Liver (tissue), 9 donors: ENCODE data around the gene INTS6. TPM values are rescaled to one million over a fixed set of nuclear protein-coding genes. Genes with fewer than 3 reads are reported as not detected.

Experiments
- DNase-seq: peaks from one replicate; pipeline ENCODE4 v3.0.0-alpha.2; 2017; ENCODE audit warnings: low spot score
- H3K27ac ChIP-seq, 2 donors: one replicate each; pipeline ENCODE4 v1.7.0; 2013; ENCODE audit warnings: inconsistent platforms in 2 of 2, low read length in 2 of 2, control low read depth in 1 of 2, low read depth in 1 of 2, mild to moderate bottlenecking in 1 of 2
- H3K27me3 ChIP-seq, 4 donors: one replicate each; pipeline versions ENCODE4 v1.6.1 to v1.7.0; 2013; ENCODE audit warnings: low read length in 3 of 4, inconsistent platforms in 1 of 4, mild to moderate bottlenecking in 1 of 4, moderate library complexity in 1 of 4; ENCODE audit not compliant: control insufficient read depth in 4 of 4, insufficient read depth in 4 of 4
- H3K36me3 ChIP-seq, 4 donors: one replicate each; pipeline versions ENCODE4 v1.6.1 to v1.7.0; 2013; ENCODE audit warnings: low read length in 3 of 4, mild to moderate bottlenecking in 3 of 4, low read depth in 1 of 4, moderate library complexity in 1 of 4; ENCODE audit not compliant: control insufficient read depth in 4 of 4, insufficient read depth in 3 of 4
- H3K4me1 ChIP-seq, 4 donors: one replicate each; pipeline versions ENCODE4 v1.6.1 to v1.7.0; 2013; ENCODE audit warnings: low read length in 3 of 4, mild to moderate bottlenecking in 3 of 4, moderate library complexity in 1 of 4; ENCODE audit not compliant: control insufficient read depth in 4 of 4, insufficient read depth in 4 of 4
- H3K4me3 ChIP-seq, 3 donors: one replicate each; pipeline versions ENCODE4 v1.6.1 to v1.7.0; 2013; ENCODE audit warnings: low read length in 3 of 3, control low read depth in 1 of 3, low read depth in 1 of 3, mild to moderate bottlenecking in 1 of 3
- H3K9ac ChIP-seq, 2 donors: one replicate each; pipeline ENCODE4 v1.7.0; 2013; ENCODE audit warnings: low read length in 2 of 2, mild to moderate bottlenecking in 2 of 2, moderate library complexity in 2 of 2, control low read depth in 1 of 2, low read depth in 1 of 2
- H3K9me3 ChIP-seq, 4 donors: one replicate each; pipeline versions ENCODE4 v1.6.1 to v1.7.0; 2013; ENCODE audit warnings: low read length in 3 of 4; ENCODE audit not compliant: control insufficient read depth in 4 of 4
- EGR1 ChIP-seq, 2 donors: IDR thresholded peaks; 2 replicates each; pipeline ENCODE4 v1.6.1; 2016 to 2018; ENCODE audit warnings: antibody characterized with exemption in 2 of 2, low read depth in 2 of 2
- GABPA ChIP-seq, 2 donors: IDR thresholded peaks in 1 of 2; conservative IDR thresholded peaks in 1 of 2; 2 replicates each; pipeline ENCODE4 v1.6.1; 2016; ENCODE audit warnings: antibody characterized with exemption in 2 of 2, mild to moderate bottlenecking in 1 of 2, moderate library complexity in 1 of 2
- HNF4A ChIP-seq, 2 donors: conservative IDR thresholded peaks; 2 replicates each; pipeline ENCODE4 v1.6.1; 2016; ENCODE audit warnings: antibody characterized with exemption in 2 of 2, mild to moderate bottlenecking in 2 of 2
- HNF4G ChIP-seq: IDR thresholded peaks from 2 replicates; pipeline ENCODE4 v1.6.1; 2016; ENCODE audit warnings: antibody characterized with exemption
- NR2F2 ChIP-seq: IDR thresholded peaks from 2 replicates; pipeline ENCODE4 v1.6.1; 2016; ENCODE audit warnings: antibody characterized with exemption
- RXRA ChIP-seq, 2 donors: IDR thresholded peaks; 2 replicates each; pipeline ENCODE4 v1.6.1; 2017 to 2018; ENCODE audit warnings: antibody characterized with exemption in 2 of 2, mild to moderate bottlenecking in 1 of 2
- SP1 ChIP-seq: IDR thresholded peaks from 2 replicates; pipeline ENCODE4 v1.6.1; 2018; ENCODE audit warnings: antibody characterized with exemption, mild to moderate bottlenecking
- YY1 ChIP-seq: IDR thresholded peaks from 2 replicates; pipeline ENCODE4 v1.6.1; 2016; ENCODE audit warnings: antibody characterized with exemption, mild to moderate bottlenecking
- WGBS: extraction: QIAGEN DNeasy Blood & Tissue Kit; methylation state at CpG from one replicate; pipeline ENCODE4 v1.1.7; 2013; 5-methylcytosine and 5-hydroxymethylcytosine counted together
- polyA plus RNA-seq, 2 donors: library from polyadenylated mRNA; stranded (reverse) in 1 of 2; unstranded in 1 of 2; fragments of 200-250 nt in 1 of 2; fragments of >200 nt in 1 of 2; fragmentation: Nextera tagmentation in 1 of 2; extraction: Ambion mirVana in 1 of 2; gene quantifications; one replicate each; pipeline versions ENCODE4 v1.2.1 to v1.2.3, GENCODE V29; 2013 to 2015
- total RNA-seq, 2 donors: library from RNA; depleted of rRNA; stranded (reverse); fragments of >200 nt; gene quantifications; one replicate each; pipeline ENCODE4 v1.2.3, GENCODE V29; 2014
- TF ChIP-seq, protein P1 (sequence below): IDR thresholded peaks from 2 replicates; pipeline ENCODE4 v1.6.1; 2016; ENCODE audit warnings: antibody characterized with exemption, mild to moderate bottlenecking
- TF ChIP-seq, protein P2 (sequence below): IDR thresholded peaks from 2 replicates; pipeline ENCODE4 v1.6.1; 2016; ENCODE audit warnings: antibody characterized with exemption
- TF ChIP-seq, protein P3 (sequence below): IDR thresholded peaks from 2 replicates; pipeline ENCODE4 v1.6.1; 2016; ENCODE audit warnings: antibody characterized with exemption
- donor health status: healthy.
- donor health status: healthy.
- donor health status: healthy.
- donor health status: healthy.
- donor health status: healthy.

Gene INTS6
- total and polyA plus RNA-seq, 4 donors = 11.4 to 61.4 (median 18.8) TPM

GRCh38 chr13:51475727-51476501 lies 23.1 kb upstream of the INTS6 start:
- DNase-seq = no peak
- Histone ChIP-seq H3K27ac (peak overlapping the region; percentile 3 to 72), H3K9me3 (no peaks in the 10 kb centered on the region), H3K36me3 (no peaks in the 10 kb centered on the region), H3K4me3 (no peak overlapping the region), H3K27me3 (no peaks in the 10 kb centered on the region), H3K9ac (peak overlapping the region; percentile 37 to 56), H3K4me1 (peaks cover 0 to 31% (median 18%) of the 10 kb centered on the region in 4 donors)
- 66% methylated on average over 2 of the region's 2 CpGs for WGBS
- TF ChIP-seq YY1 = no peak

DNA sequence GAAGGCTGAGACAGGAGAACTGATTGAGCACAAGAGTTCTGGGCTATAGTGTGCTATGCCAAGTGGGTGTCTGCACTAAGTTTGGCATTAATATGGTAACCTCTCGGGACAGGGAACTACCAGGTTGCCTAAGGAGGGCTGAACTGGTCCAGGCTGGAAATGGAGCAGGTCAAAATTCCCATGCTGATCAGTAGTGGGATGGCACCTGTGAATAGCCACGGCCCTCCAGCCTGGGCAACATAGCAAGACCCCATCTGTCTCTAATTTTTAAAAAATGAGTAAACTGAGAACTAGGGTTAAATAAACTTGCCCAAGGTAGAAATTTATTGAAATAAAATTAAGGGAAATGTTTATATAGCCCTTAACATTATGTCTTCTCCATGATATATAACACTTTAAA lies 17.0 kb upstream of the INTS6 start:
- Histone ChIP-seq H3K36me3 (no peaks in the 10 kb centered on the region), H3K27me3 (no peaks in the 10 kb centered on the region), H3K4me1 (no peaks in the 10 kb centered on the region), H3K27ac (no peak overlapping the region), H3K9me3 (no peaks in the 10 kb centered on the region), H3K9ac (no peak overlapping the region), H3K4me3 (no peak overlapping the region)
- TF ChIP-seq, protein P1, sequence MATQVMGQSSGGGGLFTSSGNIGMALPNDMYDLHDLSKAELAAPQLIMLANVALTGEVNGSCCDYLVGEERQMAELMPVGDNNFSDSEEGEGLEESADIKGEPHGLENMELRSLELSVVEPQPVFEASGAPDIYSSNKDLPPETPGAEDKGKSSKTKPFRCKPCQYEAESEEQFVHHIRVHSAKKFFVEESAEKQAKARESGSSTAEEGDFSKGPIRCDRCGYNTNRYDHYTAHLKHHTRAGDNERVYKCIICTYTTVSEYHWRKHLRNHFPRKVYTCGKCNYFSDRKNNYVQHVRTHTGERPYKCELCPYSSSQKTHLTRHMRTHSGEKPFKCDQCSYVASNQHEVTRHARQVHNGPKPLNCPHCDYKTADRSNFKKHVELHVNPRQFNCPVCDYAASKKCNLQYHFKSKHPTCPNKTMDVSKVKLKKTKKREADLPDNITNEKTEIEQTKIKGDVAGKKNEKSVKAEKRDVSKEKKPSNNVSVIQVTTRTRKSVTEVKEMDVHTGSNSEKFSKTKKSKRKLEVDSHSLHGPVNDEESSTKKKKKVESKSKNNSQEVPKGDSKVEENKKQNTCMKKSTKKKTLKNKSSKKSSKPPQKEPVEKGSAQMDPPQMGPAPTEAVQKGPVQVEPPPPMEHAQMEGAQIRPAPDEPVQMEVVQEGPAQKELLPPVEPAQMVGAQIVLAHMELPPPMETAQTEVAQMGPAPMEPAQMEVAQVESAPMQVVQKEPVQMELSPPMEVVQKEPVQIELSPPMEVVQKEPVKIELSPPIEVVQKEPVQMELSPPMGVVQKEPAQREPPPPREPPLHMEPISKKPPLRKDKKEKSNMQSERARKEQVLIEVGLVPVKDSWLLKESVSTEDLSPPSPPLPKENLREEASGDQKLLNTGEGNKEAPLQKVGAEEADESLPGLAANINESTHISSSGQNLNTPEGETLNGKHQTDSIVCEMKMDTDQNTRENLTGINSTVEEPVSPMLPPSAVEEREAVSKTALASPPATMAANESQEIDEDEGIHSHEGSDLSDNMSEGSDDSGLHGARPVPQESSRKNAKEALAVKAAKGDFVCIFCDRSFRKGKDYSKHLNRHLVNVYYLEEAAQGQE = no peak
- TF ChIP-seq HNF4G (no peak), GABPA (IDR thresholded peaks at IDR 0.05 in 1 of 2, conservative IDR thresholded peaks at IDR 0.05 in 1 of 2) (no peak), SP1 (no peak), YY1 (no peak), HNF4A (conservative IDR thresholded peaks at IDR 0.05) (no peak), EGR1 (IDR thresholded peaks at IDR 0.05; ENCODE audit: low read depth in 2 of 2) (no peak), RXRA (IDR thresholded peaks at IDR 0.05) (no peak), NR2F2 (no peak)
- TF ChIP-seq, protein P2, sequence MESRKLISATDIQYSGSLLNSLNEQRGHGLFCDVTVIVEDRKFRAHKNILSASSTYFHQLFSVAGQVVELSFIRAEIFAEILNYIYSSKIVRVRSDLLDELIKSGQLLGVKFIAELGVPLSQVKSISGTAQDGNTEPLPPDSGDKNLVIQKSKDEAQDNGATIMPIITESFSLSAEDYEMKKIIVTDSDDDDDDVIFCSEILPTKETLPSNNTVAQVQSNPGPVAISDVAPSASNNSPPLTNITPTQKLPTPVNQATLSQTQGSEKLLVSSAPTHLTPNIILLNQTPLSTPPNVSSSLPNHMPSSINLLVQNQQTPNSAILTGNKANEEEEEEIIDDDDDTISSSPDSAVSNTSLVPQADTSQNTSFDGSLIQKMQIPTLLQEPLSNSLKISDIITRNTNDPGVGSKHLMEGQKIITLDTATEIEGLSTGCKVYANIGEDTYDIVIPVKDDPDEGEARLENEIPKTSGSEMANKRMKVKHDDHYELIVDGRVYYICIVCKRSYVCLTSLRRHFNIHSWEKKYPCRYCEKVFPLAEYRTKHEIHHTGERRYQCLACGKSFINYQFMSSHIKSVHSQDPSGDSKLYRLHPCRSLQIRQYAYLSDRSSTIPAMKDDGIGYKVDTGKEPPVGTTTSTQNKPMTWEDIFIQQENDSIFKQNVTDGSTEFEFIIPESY = no peak
- TF ChIP-seq, protein P3, sequence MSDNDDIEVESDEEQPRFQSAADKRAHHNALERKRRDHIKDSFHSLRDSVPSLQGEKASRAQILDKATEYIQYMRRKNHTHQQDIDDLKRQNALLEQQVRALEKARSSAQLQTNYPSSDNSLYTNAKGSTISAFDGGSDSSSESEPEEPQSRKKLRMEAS = no peak
- 88% methylated on average over 2 of the region's 2 CpGs for WGBS
- DNase-seq = no peak

DNA sequence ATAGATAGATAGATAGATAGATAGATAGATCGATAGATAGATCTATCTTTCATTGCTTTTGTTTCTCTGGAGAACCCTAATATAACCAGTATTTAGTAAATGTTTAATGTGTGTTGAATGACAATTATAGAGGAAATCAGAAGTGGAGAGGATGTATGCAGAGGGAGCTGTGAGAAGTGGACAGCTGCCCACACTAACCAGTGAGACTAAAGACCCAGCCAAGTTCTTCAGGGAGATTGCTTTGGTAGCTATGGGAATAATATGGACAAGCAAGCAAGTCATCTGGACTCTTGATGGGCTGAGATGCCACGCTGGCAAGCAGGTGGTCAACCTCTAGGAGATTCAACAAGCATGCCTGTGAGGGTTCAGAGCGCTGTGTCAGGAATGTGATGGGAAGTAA lies 14.9 kb upstream of the INTS6 start:
- H3K27ac ChIP-seq = no peak overlapping the region
- DNase-seq = no peak
- no peak for TF ChIP-seq HNF4A (conservative IDR thresholded peaks at IDR 0.05)
- TF ChIP-seq NR2F2 = no peak
- no peak for TF ChIP-seq YY1

More for the DNA sequence above, 14.9 kb upstream of the INTS6 start:
- H3K4me1 ChIP-seq = no peaks in the 10 kb centered on the region
- no peak overlapping the region for H3K4me3 ChIP-seq
- H3K9ac ChIP-seq = no peak overlapping the region
- H3K27me3 ChIP-seq = no peaks in the 10 kb centered on the region
- no peaks in the 10 kb centered on the region for H3K36me3 ChIP-seq
- 94% methylated on average over 3 of the region's 3 CpGs for WGBS
- H3K9me3 ChIP-seq = no peaks in the 10 kb centered on the region
